H1 (cell line): Measurements from ENCODE around the gene TLE3. TPM values are rescaled to one million over a fixed set of nuclear protein-coding genes. Genes with fewer than 3 reads are reported as not detected.

Experiments
- ASH2L ChIP-seq: fragments of 200-600, 300-600 bp; sonication (generic); IDR thresholded peaks from one replicate; pipeline ENCODE4 v1.7.1; 2017; ENCODE audit warnings: low read length
- CTBP2 ChIP-seq: IDR thresholded peaks from 2 replicates; pipeline ENCODE4 v1.7.0; 2011; ENCODE audit warnings: borderline replicate concordance, mild to moderate bottlenecking, moderate library complexity, mixed read lengths, low read length; ENCODE audit not compliant: insufficient read depth, insufficient read length
- HDAC2 ChIP-seq, 2 experiments: fragments of 300-600 bp in 1 of 2; sonication (generic) in 1 of 2; IDR thresholded peaks; 2 replicates each; pipeline ENCODE4 v1.6.1; 2011 to 2012; ENCODE audit warnings: low read depth in 2 of 2, low read length in 2 of 2, mild to moderate bottlenecking in 2 of 2, moderate library complexity in 2 of 2, borderline replicate concordance in 1 of 2, inconsistent platforms in 1 of 2
- TEAD4 ChIP-seq: IDR thresholded peaks from 2 replicates; pipeline ENCODE4 v1.6.1; 2012; ENCODE audit warnings: low read depth, low read length, inconsistent platforms, mixed read lengths
- polyA plus RNA-seq, 7 experiments: library from polyadenylated mRNA; depleted of rRNA in 3 of 7; stranded (reverse) in 5 of 7; unstranded in 2 of 7; fragments of >200 nt in 5 of 7; fragments of 200-250 nt in 2 of 7; gene quantifications; 1 replicate in 5 of 7; 2 replicates in 1 of 7; 4 replicates in 1 of 7; pipeline versions ENCODE4 v1.2.1 to v1.2.3, GENCODE V29; 2011 to 2013; ENCODE audit warnings: missing spikeins in 2 of 7, mixed read lengths in 2 of 7
- total RNA-seq: library from RNA; stranded (reverse); fragmentation: NEBNext Ultra II Directional; extraction: Animal tissue kit (Norgen Biotek cat#: 25700); gene quantifications from 2 replicates; pipeline ENCODE4 v1.2.1, GENCODE V29; 2021
- TF ChIP-seq, protein P1 (sequence below): IDR thresholded peaks from 2 replicates; pipeline ENCODE4 v1.6.1; 2012; ENCODE audit warnings: inconsistent platforms

TLE3 gene
- total and polyA plus RNA-seq, 2 of the 8 experiments (the other 6 are each of a cell fraction or from before 2014, with no cell fraction given) = 25.1 to 61.2 TPM

DNA sequence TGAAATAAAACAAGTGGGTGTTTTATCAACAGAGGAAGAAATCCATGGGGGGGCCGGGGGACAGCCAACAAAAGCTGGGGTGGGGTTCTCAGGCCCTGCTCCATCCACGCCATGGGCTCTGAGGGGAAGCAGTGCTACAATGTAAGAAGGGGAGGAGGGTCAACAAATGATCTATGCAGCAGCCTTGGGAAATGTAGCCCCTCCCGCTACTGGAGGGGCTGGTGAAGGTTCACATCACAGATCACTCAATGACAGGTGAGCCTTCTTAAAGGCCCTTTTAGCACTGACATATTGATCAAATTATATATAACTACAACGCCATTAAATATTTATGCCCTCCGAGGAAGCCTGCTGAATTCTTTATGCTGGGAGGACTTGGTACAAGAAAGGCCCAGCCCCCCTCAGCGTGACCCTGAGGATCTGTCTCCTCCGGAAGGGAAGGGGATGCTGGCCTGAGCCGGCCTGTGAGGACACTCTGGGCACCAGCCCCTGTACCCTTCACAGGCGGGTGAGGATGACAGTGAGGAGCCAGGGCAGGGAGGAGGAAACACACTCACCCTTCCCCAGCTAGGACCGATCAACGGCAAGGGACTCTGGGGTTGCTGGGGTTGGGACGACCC is 15.3 kb downstream of the TLE3 start (continued):
- no peak for TF ChIP-seq HDAC2 (IDR thresholded peaks at IDR 0.05; ENCODE audit: borderline replicate concordance in 1 of 2, low read depth in 2 of 2, low read length in 2 of 2)
- TF ChIP-seq, protein P1, sequence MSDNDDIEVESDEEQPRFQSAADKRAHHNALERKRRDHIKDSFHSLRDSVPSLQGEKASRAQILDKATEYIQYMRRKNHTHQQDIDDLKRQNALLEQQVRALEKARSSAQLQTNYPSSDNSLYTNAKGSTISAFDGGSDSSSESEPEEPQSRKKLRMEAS = no peak
- TF ChIP-seq ASH2L = no peak
- TF ChIP-seq CTBP2 = no peak
- TF ChIP-seq TEAD4 = no peak
